Esophagus muscularis mucosa (tissue), 3 donors: ENCODE data around the gene PPP1CA.

Source experiments
- CTCF ChIP-seq, 3 experiments: fragments of 200-600 bp in 2 of 3; fragments of 450-650 bp in 1 of 3; sonication (generic) in 2 of 3; IDR thresholded peaks; one replicate each; pipeline ENCODE4 v1.5.1; 2017 to 2019; ENCODE audit warnings: antibody characterized with exemption in 3 of 3, mild to moderate bottlenecking in 2 of 3, moderate library complexity in 1 of 3
- POLR2A ChIP-seq: fragments of 450-650 bp; IDR thresholded peaks from one replicate; pipeline ENCODE4 v1.6.1; 2017; ENCODE audit warnings: antibody characterized with exemption, moderate library complexity, mild to moderate bottlenecking, low read depth
- POLR2AphosphoS5 ChIP-seq, 2 donors: sonication (generic); formaldehyde crosslinking; IDR thresholded peaks; one replicate each; pipeline ENCODE4 v1.6.1; 2017; ENCODE audit warnings: antibody characterized with exemption in 2 of 2

- TF ChIP-seq CTCF (IDR thresholded peaks at IDR 0.05) (no peak), POLR2A (no peak), POLR2AphosphoS5 (IDR thresholded peaks at IDR 0.05) (no peak)
Observed at GRCh38 chr11:67356387-67356863, 45.2 kb downstream of the PPP1CA start.
